Measurements from ENCODE around the gene NRP1.

NRP1 gene

GRCh38 chr10:33260403-33261149 lies 73.9 kb downstream of the NRP1 start:
- DNase-seq (ENCODE audit: low spot score), result no peak

GRCh38 chr10:33258967-33259366 lies 75.5 kb downstream of the NRP1 start:
- DNase-seq (ENCODE audit: low spot score), result peak; percentile 13

- no peak for DNase-seq (ENCODE audit: low spot score)
Observed at GRCh38 chr10:33257439-33258080, 76.9 kb downstream of the NRP1 start.

- no peak for DNase-seq (ENCODE audit: low spot score)
Observed at GRCh38 chr10:33256458-33256857, 78.0 kb downstream of the NRP1 start.

- DNase-seq (ENCODE audit: low spot score), result no peak
Observed at GRCh38 chr10:33254556-33255160, 79.8 kb downstream of the NRP1 start.

- no peak for DNase-seq (ENCODE audit: low spot score)
Observed at GRCh38 chr10:33253411-33253810, 81.1 kb downstream of the NRP1 start.

GRCh38 chr10:33252794-33253203 lies 81.7 kb downstream of the NRP1 start:
- DNase-seq (ENCODE audit: low spot score), result peak; percentile 62

GRCh38 chr10:33252324-33252723 lies 82.1 kb downstream of the NRP1 start:
- DNase-seq (ENCODE audit: low spot score), result no peak

- no peak for DNase-seq (ENCODE audit: low spot score)
Observed at GRCh38 chr10:33249659-33250345, 84.7 kb downstream of the NRP1 start.

- no peak for DNase-seq (ENCODE audit: low spot score)
Observed at GRCh38 chr10:33249137-33249536, 85.3 kb downstream of the NRP1 start.

GRCh38 chr10:33248638-33249037 lies 85.8 kb downstream of the NRP1 start:
- peak; percentile 86 for DNase-seq (ENCODE audit: low spot score)

- no peak for DNase-seq (ENCODE audit: low spot score)
Observed at GRCh38 chr10:33247221-33247922, 87.1 kb downstream of the NRP1 start.

- DNase-seq (ENCODE audit: low spot score), result no peak
Observed at GRCh38 chr10:33245343-33245742, 89.1 kb downstream of the NRP1 start.

GRCh38 chr10:33244354-33244967 lies 90.0 kb downstream of the NRP1 start:
- DNase-seq (ENCODE audit: low spot score), result no peak

GRCh38 chr10:33243703-33244102 lies 90.8 kb downstream of the NRP1 start:
- DNase-seq (ENCODE audit: low spot score), result no peak

- DNase-seq (ENCODE audit: low spot score), result no peak
Observed at GRCh38 chr10:33242931-33243330, 91.5 kb downstream of the NRP1 start.

- DNase-seq (ENCODE audit: low spot score), result peak; percentile 74
Observed at GRCh38 chr10:33241351-33241750, 93.1 kb downstream of the NRP1 start.

- peak; percentile 9 for DNase-seq (ENCODE audit: low spot score)
Observed at GRCh38 chr10:33240931-33241330, 93.5 kb downstream of the NRP1 start.

- DNase-seq (ENCODE audit: low spot score), result no peak
Observed at GRCh38 chr10:33240258-33240657, 94.2 kb downstream of the NRP1 start.

GRCh38 chr10:33239257-33239656 lies 95.2 kb downstream of the NRP1 start:
- DNase-seq (ENCODE audit: low spot score), result no peak

GRCh38 chr10:33238643-33239042 lies 95.8 kb downstream of the NRP1 start:
- DNase-seq (ENCODE audit: low spot score), result peak; percentile 96
